K562 (cell line): ENCODE data around the gene KISS1R. TPM values are rescaled to one million over a fixed set of nuclear protein-coding genes. Genes with fewer than 3 reads are reported as not detected.

Experiments used
- CBX5 ChIP-seq: IDR thresholded peaks from 2 replicates; pipeline ENCODE4 v1.6.1; 2014; ENCODE audit warnings: low read depth, borderline replicate concordance
- E2F4 ChIP-seq: sonication (generic); formaldehyde crosslinking; IDR thresholded peaks from 2 replicates; pipeline ENCODE4 v1.8.0; 2022; ENCODE audit warnings: mild to moderate bottlenecking, low read depth, missing genetic modification reagents
- ETS2 ChIP-seq: IDR thresholded peaks from 2 replicates; pipeline ENCODE4 v1.6.1; 2016; ENCODE audit warnings: borderline replicate concordance, missing genetic modification characterization, mild to moderate bottlenecking, moderate library complexity, missing compliant biosample characterization; ENCODE audit not compliant: poor library complexity, severe bottlenecking
- GATA2 ChIP-seq: sonication (generic); formaldehyde crosslinking; IDR thresholded peaks from 2 replicates; pipeline ENCODE4 v1.4.0; 2020; ENCODE audit warnings: mild to moderate bottlenecking, missing genetic modification reagents
- KAT8 ChIP-seq: fragments of 450-650 bp; IDR thresholded peaks from 2 replicates; pipeline ENCODE4 v1.6.1; 2016; ENCODE audit warnings: low read depth, mild to moderate bottlenecking
- NFE2 ChIP-seq: IDR thresholded peaks from 2 replicates; pipeline ENCODE4 v1.6.1; 2014; ENCODE audit warnings: antibody characterized with exemption, low read depth
- NR3C1 ChIP-seq: sonication (generic); formaldehyde crosslinking; IDR thresholded peaks from 2 replicates; pipeline ENCODE4 v1.8.1; 2022; ENCODE audit warnings: missing genetic modification reagents
- POLR3A ChIP-seq: IDR thresholded peaks from 2 replicates; pipeline ENCODE4 v1.6.1; 2011; ENCODE audit warnings: borderline replicate concordance, mild to moderate bottlenecking, moderate library complexity; ENCODE audit not compliant: insufficient read length, insufficient read depth; ENCODE audit errors: extremely low read depth
- PRPF4 ChIP-seq: fragments of 200-400 bp; formaldehyde crosslinking; IDR thresholded peaks from one replicate; pipeline ENCODE4 v1.6.1; 2017; ENCODE audit warnings: low read length, low read depth, mild to moderate bottlenecking; ENCODE audit not compliant: insufficient read depth, poor library complexity, severe bottlenecking
- RBM25 ChIP-seq: fragments of 200-400 bp; formaldehyde crosslinking; IDR thresholded peaks from 2 replicates; pipeline ENCODE4 v1.6.1; 2018; ENCODE audit warnings: low read length, low read depth, moderate library complexity; ENCODE audit not compliant: severe bottlenecking
- SP2 ChIP-seq: IDR thresholded peaks from 2 replicates; pipeline ENCODE4 v1.6.1; 2011; ENCODE audit warnings: mild to moderate bottlenecking, low read depth, low read length, moderate library complexity; ENCODE audit not compliant: poor library complexity, severe bottlenecking; ENCODE audit errors: extremely low read depth
- TAF1 ChIP-seq: IDR thresholded peaks from 2 replicates; pipeline ENCODE4 v1.6.1; 2011; ENCODE audit warnings: mild to moderate bottlenecking, low read length, moderate library complexity; ENCODE audit not compliant: insufficient read depth, control insufficient read depth, severe bottlenecking; ENCODE audit errors: extremely low read depth
- USF1 ChIP-seq: sonication (generic); formaldehyde crosslinking; IDR thresholded peaks from 2 replicates; pipeline ENCODE4 v1.9.0; 2022; ENCODE audit warnings: mild to moderate bottlenecking, missing genetic modification reagents
- ZC3H4 ChIP-seq: sonication (generic); formaldehyde crosslinking; IDR thresholded peaks from 2 replicates; pipeline ENCODE4 v1.9.0; 2021; ENCODE audit warnings: missing genetic modification reagents, borderline replicate concordance
- ZNF165 ChIP-seq: fragments of 250-450 bp; sonication (Bioruptor Pico); IDR thresholded peaks from 2 replicates; pipeline ENCODE4 v1.4.0; 2020; ENCODE audit warnings: borderline replicate concordance
- ZNF232 ChIP-seq: sonication (generic); formaldehyde crosslinking; IDR thresholded peaks from 2 replicates; pipeline ENCODE4 v1.8.0; 2022; ENCODE audit warnings: mild to moderate bottlenecking, missing genetic modification reagents
- ZNF583 ChIP-seq: fragments of 250-450 bp; sonication (Bioruptor Pico); IDR thresholded peaks from 2 replicates; pipeline ENCODE4 v1.4.0; 2020
- polyA plus RNA-seq, 8 experiments: library from polyadenylated mRNA; depleted of rRNA in 4 of 8; stranded (reverse) in 5 of 8; unstranded in 3 of 8; fragments of >200 nt; fragmentation: Nextera tagmentation in 2 of 8; fragmentation: Illumina TruSeq in 1 of 8; extraction: Ambion mirVana in 2 of 8; extraction: Trizol in 1 of 8; gene quantifications; 2 replicates each; pipeline versions ENCODE4 v1.2.1 to v1.2.3, GENCODE V29; 2011 to 2014; ENCODE audit warnings: inconsistent platforms in 1 of 8, missing spikeins in 1 of 8
- total RNA-seq, 7 experiments: library from RNA; depleted of rRNA in 6 of 7; stranded (reverse); fragments of >200 nt in 6 of 7; fragmentation: Illumina TruSeq in 2 of 7; extraction: Trizol in 2 of 7; gene quantifications; 2 replicates each; pipeline versions ENCODE4 v1.2.1 to v1.2.3, GENCODE V29; 2011 to 2021; ENCODE audit warnings: low replicate concordance in 1 of 7
- TF ChIP-seq, protein P1 (sequence below): fragments of 450-650 bp; IDR thresholded peaks from 2 replicates; pipeline ENCODE4 v1.6.1; 2016; ENCODE audit warnings: borderline replicate concordance
- TF ChIP-seq, protein P2 (sequence below): fragments of 450-650 bp; IDR thresholded peaks from 2 replicates; pipeline ENCODE4 v1.6.1; 2017; ENCODE audit warnings: antibody characterized with exemption, mild to moderate bottlenecking

KISS1R gene
- total and polyA plus RNA-seq, 9 of the 15 experiments (the other 6 are each of a cell fraction or from before 2014, with no cell fraction given), result 0.37 to 39.4 (median 2.0) TPM

DNA sequence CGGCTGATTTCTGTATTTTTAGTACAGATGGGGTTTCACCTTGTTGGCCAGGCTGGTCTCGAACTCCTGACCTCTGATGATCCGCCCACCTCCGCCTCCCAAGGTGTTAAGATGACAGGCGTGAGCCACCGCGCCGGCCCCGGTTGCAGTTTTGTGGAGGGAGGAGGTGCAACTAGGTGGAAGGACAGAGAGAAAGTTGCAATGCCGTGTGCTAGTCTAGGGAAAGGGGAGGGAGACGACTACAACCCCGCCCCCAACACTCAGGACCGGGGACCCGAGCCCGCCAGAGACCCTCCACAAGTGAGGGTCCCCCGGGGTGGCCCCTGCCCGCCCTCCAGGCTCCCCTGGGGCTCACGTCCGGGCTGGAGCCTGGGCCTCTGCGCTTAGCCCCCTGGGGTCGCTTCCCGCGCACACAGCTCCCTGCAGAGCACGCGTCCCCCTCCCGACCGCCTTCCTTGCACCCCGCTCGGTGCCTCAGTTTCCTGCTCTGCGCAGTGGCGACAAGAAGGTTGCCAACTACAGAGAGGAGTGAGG is 7.5 kb downstream of the KISS1R start (continued):
- TF ChIP-seq ETS2 (tag), result no peak
- peak; percentile 77; the same call in 1 of the 2 replicates for TF ChIP-seq NR3C1 (CRISPR knock-in tag)
- TF ChIP-seq ZC3H4 (CRISPR knock-in tag), result peak; percentile 64; the same call in 1 of the 2 replicates
- TF ChIP-seq, protein P1, sequence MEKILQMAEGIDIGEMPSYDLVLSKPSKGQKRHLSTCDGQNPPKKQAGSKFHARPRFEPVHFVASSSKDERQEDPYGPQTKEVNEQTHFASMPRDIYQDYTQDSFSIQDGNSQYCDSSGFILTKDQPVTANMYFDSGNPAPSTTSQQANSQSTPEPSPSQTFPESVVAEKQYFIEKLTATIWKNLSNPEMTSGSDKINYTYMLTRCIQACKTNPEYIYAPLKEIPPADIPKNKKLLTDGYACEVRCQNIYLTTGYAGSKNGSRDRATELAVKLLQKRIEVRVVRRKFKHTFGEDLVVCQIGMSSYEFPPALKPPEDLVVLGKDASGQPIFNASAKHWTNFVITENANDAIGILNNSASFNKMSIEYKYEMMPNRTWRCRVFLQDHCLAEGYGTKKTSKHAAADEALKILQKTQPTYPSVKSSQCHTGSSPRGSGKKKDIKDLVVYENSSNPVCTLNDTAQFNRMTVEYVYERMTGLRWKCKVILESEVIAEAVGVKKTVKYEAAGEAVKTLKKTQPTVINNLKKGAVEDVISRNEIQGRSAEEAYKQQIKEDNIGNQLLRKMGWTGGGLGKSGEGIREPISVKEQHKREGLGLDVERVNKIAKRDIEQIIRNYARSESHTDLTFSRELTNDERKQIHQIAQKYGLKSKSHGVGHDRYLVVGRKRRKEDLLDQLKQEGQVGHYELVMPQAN, result peak; percentile 74
- TF ChIP-seq CBX5, result peak; percentile 46; the same call in 1 of the 2 replicates
- no peak for TF ChIP-seq TAF1
- TF ChIP-seq ZNF583 (CRISPR knock-in tag), result no peak
- TF ChIP-seq POLR3A, result no peak
- TF ChIP-seq GATA2 (CRISPR knock-in tag), result no peak
- TF ChIP-seq RBM25, result no peak
- peak; percentile 57; the same call in 1 of the 2 replicates for TF ChIP-seq ZNF232 (CRISPR knock-in tag)
- TF ChIP-seq ZNF165, result no peak
- TF ChIP-seq, protein P2, sequence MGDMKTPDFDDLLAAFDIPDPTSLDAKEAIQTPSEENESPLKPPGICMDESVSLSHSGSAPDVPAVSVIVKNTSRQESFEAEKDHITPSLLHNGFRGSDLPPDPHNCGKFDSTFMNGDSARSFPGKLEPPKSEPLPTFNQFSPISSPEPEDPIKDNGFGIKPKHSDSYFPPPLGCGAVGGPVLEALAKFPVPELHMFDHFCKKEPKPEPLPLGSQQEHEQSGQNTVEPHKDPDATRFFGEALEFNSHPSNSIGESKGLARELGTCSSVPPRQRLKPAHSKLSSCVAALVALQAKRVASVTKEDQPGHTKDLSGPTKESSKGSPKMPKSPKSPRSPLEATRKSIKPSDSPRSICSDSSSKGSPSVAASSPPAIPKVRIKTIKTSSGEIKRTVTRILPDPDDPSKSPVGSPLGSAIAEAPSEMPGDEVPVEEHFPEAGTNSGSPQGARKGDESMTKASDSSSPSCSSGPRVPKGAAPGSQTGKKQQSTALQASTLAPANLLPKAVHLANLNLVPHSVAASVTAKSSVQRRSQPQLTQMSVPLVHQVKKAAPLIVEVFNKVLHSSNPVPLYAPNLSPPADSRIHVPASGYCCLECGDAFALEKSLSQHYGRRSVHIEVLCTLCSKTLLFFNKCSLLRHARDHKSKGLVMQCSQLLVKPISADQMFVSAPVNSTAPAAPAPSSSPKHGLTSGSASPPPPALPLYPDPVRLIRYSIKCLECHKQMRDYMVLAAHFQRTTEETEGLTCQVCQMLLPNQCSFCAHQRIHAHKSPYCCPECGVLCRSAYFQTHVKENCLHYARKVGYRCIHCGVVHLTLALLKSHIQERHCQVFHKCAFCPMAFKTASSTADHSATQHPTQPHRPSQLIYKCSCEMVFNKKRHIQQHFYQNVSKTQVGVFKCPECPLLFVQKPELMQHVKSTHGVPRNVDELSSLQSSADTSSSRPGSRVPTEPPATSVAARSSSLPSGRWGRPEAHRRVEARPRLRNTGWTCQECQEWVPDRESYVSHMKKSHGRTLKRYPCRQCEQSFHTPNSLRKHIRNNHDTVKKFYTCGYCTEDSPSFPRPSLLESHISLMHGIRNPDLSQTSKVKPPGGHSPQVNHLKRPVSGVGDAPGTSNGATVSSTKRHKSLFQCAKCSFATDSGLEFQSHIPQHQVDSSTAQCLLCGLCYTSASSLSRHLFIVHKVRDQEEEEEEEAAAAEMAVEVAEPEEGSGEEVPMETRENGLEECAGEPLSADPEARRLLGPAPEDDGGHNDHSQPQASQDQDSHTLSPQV, result no peak
- TF ChIP-seq SP2, result no peak
- TF ChIP-seq KAT8, result no peak
- TF ChIP-seq PRPF4, result no peak
- no peak for TF ChIP-seq USF1 (CRISPR knock-in tag)
- TF ChIP-seq E2F4, result no peak
- no peak for TF ChIP-seq NFE2
